Trophoblast cell (in vitro differentiated cells and primary cell): ENCODE data around the gene HPSE2.

Experiments
- DNase-seq, 2 donors: peaks; one replicate each; pipeline ENCODE4 v3.0.0-alpha.2; 2016
- H2AFZ ChIP-seq: 2 replicates; pipeline ENCODE4 v1.6.1; 2013; ENCODE audit warnings: low read length, moderate library complexity, mild to moderate bottlenecking; ENCODE audit not compliant: insufficient read depth, poor library complexity
- H2AK5ac ChIP-seq: 2 replicates; pipeline ENCODE4 v1.6.1; 2013; ENCODE audit warnings: mild to moderate bottlenecking, low read length
- H2BK120ac ChIP-seq: 2 replicates; pipeline ENCODE4 v1.6.1; 2013; ENCODE audit warnings: low read length, mild to moderate bottlenecking, moderate library complexity; ENCODE audit not compliant: insufficient read depth, poor library complexity
- H2BK12ac ChIP-seq: 2 replicates; pipeline ENCODE4 v1.6.1; 2013; ENCODE audit warnings: mild to moderate bottlenecking, low read length, moderate library complexity
- H2BK5ac ChIP-seq: 2 replicates; pipeline ENCODE4 v1.6.1; 2013; ENCODE audit warnings: low read length, low read depth, moderate library complexity, mild to moderate bottlenecking; ENCODE audit not compliant: poor library complexity
- H3K14ac ChIP-seq: 2 replicates; pipeline ENCODE4 v1.6.1; 2013; ENCODE audit warnings: mild to moderate bottlenecking, low read length
- H3K18ac ChIP-seq: 2 replicates; pipeline ENCODE4 v1.6.1; 2013; ENCODE audit warnings: mild to moderate bottlenecking, low read length
- H3K23ac ChIP-seq: 2 replicates; pipeline ENCODE4 v1.6.1; 2013; ENCODE audit warnings: low read length
- H3K27ac ChIP-seq: 2 replicates; pipeline ENCODE4 v1.5.1; 2013; ENCODE audit warnings: low read depth, mild to moderate bottlenecking, inconsistent platforms, low read length, moderate library complexity
- H3K27me3 ChIP-seq: 2 replicates; pipeline ENCODE4 v1.6.1; 2013; ENCODE audit warnings: inconsistent platforms, mild to moderate bottlenecking, low read length, moderate library complexity; ENCODE audit not compliant: insufficient read depth
- H3K36me3 ChIP-seq, 2 experiments: 1 replicate in 1 of 2; 2 replicates in 1 of 2; pipeline ENCODE4 v1.6.1; 2013; ENCODE audit warnings: low read length in 2 of 2, mild to moderate bottlenecking in 2 of 2, moderate library complexity in 1 of 2; ENCODE audit not compliant: insufficient read depth in 2 of 2, control insufficient read depth in 1 of 2
- H3K4ac ChIP-seq: 2 replicates; pipeline ENCODE4 v1.6.1; 2013; ENCODE audit warnings: low read depth, mild to moderate bottlenecking, low read length, moderate library complexity
- H3K4me1 ChIP-seq, 2 experiments: 1 replicate in 1 of 2; 2 replicates in 1 of 2; pipeline ENCODE4 v1.6.1; 2013; ENCODE audit warnings: low read length in 2 of 2, mild to moderate bottlenecking in 2 of 2, moderate library complexity in 1 of 2; ENCODE audit not compliant: insufficient read depth in 2 of 2, control insufficient read depth in 1 of 2
- H3K4me2 ChIP-seq: 2 replicates; pipeline ENCODE4 v1.6.1; 2013; ENCODE audit warnings: inconsistent platforms, mild to moderate bottlenecking, low read length, moderate library complexity
- H3K4me3 ChIP-seq: 2 replicates; pipeline ENCODE4 v1.5.1; 2013; ENCODE audit warnings: mild to moderate bottlenecking, low read depth, low read length, inconsistent platforms
- H3K79me1 ChIP-seq: one replicate; pipeline ENCODE4 v1.6.1; 2013; ENCODE audit warnings: low read length
- H3K79me2 ChIP-seq: 2 replicates; pipeline ENCODE4 v1.6.1; 2013; ENCODE audit warnings: low read length, mild to moderate bottlenecking; ENCODE audit not compliant: control insufficient read depth, insufficient read depth, poor library complexity
- H3K9ac ChIP-seq: 2 replicates; pipeline ENCODE4 v1.6.1; 2013; ENCODE audit warnings: mild to moderate bottlenecking, low read length
- H3K9me3 ChIP-seq: 2 replicates; pipeline ENCODE4 v1.6.1; 2013; ENCODE audit warnings: low read depth, mild to moderate bottlenecking, control low read depth, inconsistent platforms, low read length; ENCODE audit not compliant: insufficient read depth
- H4K12ac ChIP-seq: 2 replicates; pipeline ENCODE4 v1.6.1; 2013; ENCODE audit warnings: low read depth, mild to moderate bottlenecking, low read length, moderate library complexity
- H4K8ac ChIP-seq: 2 replicates; pipeline ENCODE4 v1.6.1; 2013; ENCODE audit warnings: low read depth, mild to moderate bottlenecking, low read length, moderate library complexity
- H4K91ac ChIP-seq: one replicate; pipeline ENCODE4 v1.6.1; 2013; ENCODE audit warnings: low read depth, mild to moderate bottlenecking, low read length, moderate library complexity
- WGBS: extraction: QIAGEN DNeasy Blood & Tissue Kit; methylation state at CpG from one replicate; pipeline ENCODE4 v1.1.7; 2013; ENCODE audit warnings: missing lambda C conversion rate; ENCODE audit not compliant: insufficient read length, insufficient coverage; ENCODE audit errors: extremely low coverage; 5-methylcytosine and 5-hydroxymethylcytosine counted together

Gene HPSE2

DNA sequence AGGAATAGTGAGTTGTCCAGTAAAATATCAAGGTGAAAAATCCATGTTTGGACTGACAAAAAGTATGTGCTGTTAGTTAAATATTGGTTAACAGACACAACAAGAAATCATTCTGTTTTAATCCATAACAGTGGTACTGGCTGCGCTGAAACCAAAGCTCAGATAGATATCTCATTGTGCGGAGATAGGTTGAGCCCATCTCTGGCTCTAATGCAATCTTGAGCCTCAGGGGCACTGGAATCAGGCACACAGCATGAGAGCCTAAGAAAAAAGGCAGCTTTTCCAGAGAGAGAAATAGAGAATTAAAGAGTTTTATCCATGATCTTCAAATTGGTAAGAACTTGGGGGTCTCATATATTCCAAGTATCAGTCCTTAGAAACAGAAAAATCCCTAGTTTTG lies 373.7 kb downstream of the HPSE2 start:
- Histone ChIP-seq H3K36me3 (no peaks in the 10 kb centered on the region), H3K79me1 (no peaks in the 10 kb centered on the region), H3K27ac (no peak overlapping the region), H3K79me2 (no peaks in the 10 kb centered on the region), H3K9me3 (no peaks in the 10 kb centered on the region), H3K27me3 (no peaks in the 10 kb centered on the region), H3K9ac (no peak overlapping the region), H3K4me1 (no peaks in the 10 kb centered on the region), H4K8ac (no peak overlapping the region), H3K4ac (no peak overlapping the region), H2AK5ac (no peak overlapping the region), H4K12ac (no peak overlapping the region), H3K4me2 (no peak overlapping the region), H4K91ac (no peak overlapping the region), H3K14ac (no peak overlapping the region), H2BK12ac (no peak overlapping the region), H3K23ac (no peak overlapping the region), H2BK120ac (no peak overlapping the region), H3K18ac (no peak overlapping the region), H2AFZ (no peak overlapping the region), H2BK5ac (no peak overlapping the region), H3K4me3 (no peak overlapping the region)
- DNase-seq: no peak
- WGBS: no CpG with 5 or more reads among the region's 2 CpGs

DNA sequence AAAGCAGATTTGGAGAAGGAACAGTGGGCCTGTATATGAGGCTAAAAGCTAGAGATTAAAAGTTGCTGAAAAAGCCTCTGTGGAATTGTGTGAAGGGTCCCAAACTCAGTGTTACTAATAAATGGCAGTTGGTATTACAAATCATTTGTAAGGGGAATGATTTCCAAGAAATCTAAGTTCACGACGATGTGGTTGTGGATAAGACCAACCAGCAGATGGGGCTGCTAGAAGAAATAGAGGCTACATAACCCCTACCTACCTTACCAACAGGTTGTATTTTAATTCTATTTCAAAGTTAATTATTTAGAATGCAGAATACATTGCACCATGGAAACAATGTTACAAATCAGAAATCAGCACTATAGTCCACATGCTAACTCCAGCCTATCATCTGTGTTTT lies 377.1 kb downstream of the HPSE2 start:
- Histone ChIP-seq H3K4ac (no peak overlapping the region), H4K91ac (no peak overlapping the region), H3K79me2 (no peaks in the 10 kb centered on the region), H3K18ac (no peak overlapping the region), H3K23ac (no peak overlapping the region), H2BK5ac (no peak overlapping the region), H2BK120ac (no peak overlapping the region), H2AK5ac (no peak overlapping the region), H3K27me3 (no peaks in the 10 kb centered on the region), H3K79me1 (no peaks in the 10 kb centered on the region), H3K36me3 (no peaks in the 10 kb centered on the region), H4K8ac (no peak overlapping the region), H3K14ac (no peak overlapping the region), H3K9me3 (no peaks in the 10 kb centered on the region), H3K4me1 (no peaks in the 10 kb centered on the region), H4K12ac (no peak overlapping the region), H3K4me2 (no peak overlapping the region), H3K4me3 (no peak overlapping the region), H2AFZ (no peak overlapping the region), H3K27ac (no peak overlapping the region), H3K9ac (no peak overlapping the region), H2BK12ac (no peak overlapping the region)
- no CpG with 5 or more reads among the region's 2 CpGs for WGBS
- DNase-seq: no peak

DNA sequence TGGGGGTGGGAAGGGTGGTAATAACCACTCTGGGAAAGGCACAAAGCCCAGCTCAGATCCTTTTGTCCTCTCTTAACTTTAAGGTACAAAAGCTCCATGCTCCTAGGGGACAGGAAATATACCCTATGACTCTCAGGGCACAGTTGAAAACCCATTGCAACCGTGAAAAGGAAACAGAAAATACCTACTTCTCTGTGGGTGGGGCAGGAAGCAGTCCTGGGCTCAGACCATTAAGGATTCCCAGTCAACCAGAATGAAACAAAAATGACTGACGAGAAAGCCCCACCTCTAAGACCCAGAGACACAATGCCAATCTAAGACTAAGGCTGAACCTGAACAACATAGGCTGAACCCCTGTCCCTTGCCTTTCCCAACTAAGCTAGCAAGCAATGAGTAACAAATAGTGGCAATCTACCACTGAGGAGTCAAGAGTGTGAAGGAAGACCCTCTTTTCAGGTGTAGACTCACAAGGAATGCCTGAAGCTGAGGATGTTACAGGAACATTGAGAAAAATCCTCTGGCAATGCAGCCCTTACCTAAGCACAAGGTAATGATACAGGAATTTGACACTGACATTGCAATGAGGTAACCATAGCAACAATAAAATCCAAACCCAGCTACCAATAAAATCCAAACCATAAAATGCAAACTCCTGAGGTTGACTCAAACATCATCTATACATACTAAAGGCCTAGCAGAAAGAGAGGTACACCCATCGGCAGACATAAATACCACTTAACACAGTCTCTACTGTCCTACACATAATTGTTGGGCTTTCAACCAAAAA lies 380.1 kb downstream of the HPSE2 start:
- WGBS: no CpG with 5 or more reads among the region's 3 CpGs
- no peak overlapping the region for H4K8ac ChIP-seq
- no peaks in the 10 kb centered on the region for H3K79me2 ChIP-seq
- no peak overlapping the region for H2BK120ac ChIP-seq
- H3K4me1 ChIP-seq: no peaks in the 10 kb centered on the region
- DNase-seq: no peak
- H2AFZ ChIP-seq: no peak overlapping the region
- no peak overlapping the region for H3K23ac ChIP-seq
- H3K9me3 ChIP-seq: no peaks in the 10 kb centered on the region
- no peaks in the 10 kb centered on the region for H3K36me3 ChIP-seq
- H4K12ac ChIP-seq: no peak overlapping the region
- H3K14ac ChIP-seq: no peak overlapping the region
- no peak overlapping the region for H3K4me3 ChIP-seq
- H4K91ac ChIP-seq: no peak overlapping the region
- no peak overlapping the region for H3K18ac ChIP-seq
- H3K9ac ChIP-seq: no peak overlapping the region
- no peak overlapping the region for H2BK5ac ChIP-seq
- no peak overlapping the region for H2AK5ac ChIP-seq
- no peak overlapping the region for H3K4me2 ChIP-seq
- no peak overlapping the region for H3K4ac ChIP-seq
- no peak overlapping the region for H3K27ac ChIP-seq
- no peak overlapping the region for H2BK12ac ChIP-seq
- H3K79me1 ChIP-seq: no peaks in the 10 kb centered on the region
- H3K27me3 ChIP-seq: no peaks in the 10 kb centered on the region

- no CpG with 5 or more reads among the region's 1 CpG for whole genome bisulfite sequencing
- no peak overlapping the region for H3K14ac ChIP-seq
- H3K4me3 ChIP-seq: no peak overlapping the region
- no peaks in the 10 kb centered on the region for H3K9me3 ChIP-seq
- H3K36me3 ChIP-seq: no peaks in the 10 kb centered on the region
- no peak overlapping the region for H2AK5ac ChIP-seq
- H2AFZ ChIP-seq: no peak overlapping the region
- H3K27me3 ChIP-seq: no peaks in the 10 kb centered on the region
- no peak overlapping the region for H2BK5ac ChIP-seq
- H4K8ac ChIP-seq: no peak overlapping the region
- no peak overlapping the region for H2BK12ac ChIP-seq
- H3K23ac ChIP-seq: no peak overlapping the region
- H3K18ac ChIP-seq: no peak overlapping the region
- no peak overlapping the region for H4K91ac ChIP-seq
- H3K4me1 ChIP-seq: no peaks in the 10 kb centered on the region
- no peak for DNase-seq
- no peak overlapping the region for H2BK120ac ChIP-seq
- no peaks in the 10 kb centered on the region for H3K79me1 ChIP-seq
- H3K4me2 ChIP-seq: no peak overlapping the region
- no peak overlapping the region for H3K27ac ChIP-seq
- H3K79me2 ChIP-seq: no peaks in the 10 kb centered on the region
- H3K9ac ChIP-seq: no peak overlapping the region
- H4K12ac ChIP-seq: no peak overlapping the region
- H3K4ac ChIP-seq: no peak overlapping the region
Observed at GRCh38 chr10:98852686-98853085, 383.0 kb downstream of the HPSE2 start.
